GM19397 (cell line): ENCODE data around the gene LHX3.

Experiments used
- ATAC-seq: cut with Tn5 transposase; IDR thresholded peaks from one replicate; pipeline ENCODE4 v1.9.1; 2021; ENCODE audit warnings: mild to moderate bottlenecking, moderate library complexity; ENCODE audit not compliant: unreplicated experiment

LHX3 gene

DNA sequence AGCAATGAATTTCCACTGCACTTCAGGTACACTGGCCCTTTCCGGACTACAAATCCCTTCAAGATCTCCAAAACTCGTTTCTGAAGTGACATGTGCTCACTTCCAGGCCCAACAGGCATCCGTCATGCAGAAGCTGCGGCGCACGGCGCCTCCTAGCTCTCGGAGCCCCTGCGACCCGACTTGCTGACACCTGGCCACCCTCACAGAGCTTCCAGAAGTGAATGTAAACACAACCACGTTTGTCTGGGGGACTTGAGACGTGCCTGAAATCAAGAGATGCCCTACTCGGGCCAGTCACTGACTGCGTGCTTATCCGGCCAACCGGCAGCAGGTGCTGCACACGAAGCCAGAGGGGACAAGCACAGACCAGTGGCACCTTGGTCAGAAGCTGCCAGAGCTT, 4.9 kb upstream of the LHX3 start:
- ATAC-seq, result no peak

DNA sequence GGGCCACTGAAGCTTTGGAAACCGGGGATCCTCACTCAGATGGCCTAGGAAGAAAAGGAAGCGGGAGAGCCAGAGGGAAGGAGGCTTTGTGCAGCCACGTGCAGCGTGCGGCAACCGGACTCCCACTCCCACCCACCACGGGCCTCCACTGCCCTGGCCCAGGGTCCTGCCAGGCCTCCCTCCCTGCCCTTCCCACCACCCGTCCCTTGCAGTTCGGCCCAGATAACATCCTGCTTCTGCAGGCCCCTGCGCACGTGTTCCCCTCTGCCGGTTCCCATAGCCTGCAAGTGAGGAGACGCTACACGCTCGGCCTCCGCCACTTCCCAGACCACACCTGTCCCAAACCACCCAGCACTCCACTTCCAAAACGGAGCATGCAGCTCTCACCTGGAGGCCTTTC, 4.3 kb upstream of the LHX3 start:
- ATAC-seq, result no peak

DNA sequence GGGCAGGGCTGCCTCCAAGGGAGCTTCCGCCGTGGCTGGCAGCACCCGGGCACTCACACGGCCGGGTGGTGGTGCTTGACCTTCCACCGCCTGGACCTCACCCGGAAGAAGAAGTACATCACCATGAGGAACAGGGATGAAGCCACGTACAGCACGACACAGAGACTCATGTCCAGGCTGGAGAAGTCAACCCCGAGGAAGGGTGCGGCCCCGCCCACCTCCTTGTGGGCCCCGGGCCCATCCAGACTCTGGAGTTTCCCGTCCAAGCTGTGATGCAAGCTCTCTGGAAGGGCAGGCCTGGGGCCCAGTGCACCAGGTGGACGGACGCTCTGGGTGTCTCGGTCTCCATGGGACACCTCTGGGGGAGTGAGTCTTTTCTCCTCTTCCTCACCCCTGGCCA, 3.7 kb upstream of the LHX3 start:
- ATAC-seq, result no peak

DNA sequence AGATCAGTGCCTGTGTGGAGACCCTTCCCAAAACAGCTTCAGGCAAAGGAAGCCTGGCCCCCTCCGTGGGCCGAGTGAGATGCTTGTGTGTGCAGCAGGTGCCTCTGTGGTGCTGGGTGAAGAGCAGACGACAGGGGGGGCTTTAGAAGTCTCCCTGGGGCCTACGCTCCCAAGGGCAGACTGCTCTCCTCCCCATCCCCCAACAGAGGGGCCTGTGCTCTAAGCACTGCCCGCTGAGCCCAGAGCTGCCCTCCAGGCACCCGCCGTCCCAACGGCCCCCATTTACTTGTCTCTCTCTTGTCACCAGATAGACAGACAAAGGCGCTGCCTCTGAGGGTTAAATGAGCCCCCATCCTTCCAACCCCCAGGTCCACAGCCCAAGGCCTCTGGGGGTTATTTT, 2.7 kb upstream of the LHX3 start:
- no peak for ATAC-seq

DNA sequence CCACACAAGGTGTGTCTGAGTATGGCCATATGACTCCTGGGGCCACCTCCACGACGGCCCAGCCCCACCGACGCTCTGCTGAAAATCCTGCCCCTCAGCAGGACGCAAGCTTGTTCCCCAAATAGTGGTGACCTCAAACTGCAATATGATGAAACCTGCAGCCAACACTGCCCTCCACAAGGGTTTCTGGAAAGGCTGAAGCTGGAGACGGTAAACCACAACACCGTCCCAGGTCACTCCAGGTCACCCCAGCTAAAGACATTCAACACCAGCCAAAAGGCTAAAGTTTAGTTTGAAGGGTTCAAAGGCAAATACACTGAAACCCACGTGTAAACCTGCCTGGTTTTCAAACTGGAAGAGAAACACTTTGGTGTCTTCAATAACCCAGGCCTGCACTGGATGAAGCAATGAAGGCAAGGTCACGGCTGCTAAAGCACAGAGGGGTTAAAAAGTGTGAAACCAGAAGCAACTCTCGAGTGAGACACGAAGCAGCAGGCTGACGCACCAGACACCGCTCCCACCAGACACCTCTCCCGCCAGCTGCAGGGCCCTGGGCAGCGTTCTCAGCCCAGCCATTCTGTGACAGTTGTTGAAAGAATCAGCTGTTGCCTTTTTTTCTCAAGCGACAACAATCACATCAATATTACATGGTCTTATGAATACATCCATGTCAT, 1.8 kb upstream of the LHX3 start:
- no peak for ATAC-seq

DNA sequence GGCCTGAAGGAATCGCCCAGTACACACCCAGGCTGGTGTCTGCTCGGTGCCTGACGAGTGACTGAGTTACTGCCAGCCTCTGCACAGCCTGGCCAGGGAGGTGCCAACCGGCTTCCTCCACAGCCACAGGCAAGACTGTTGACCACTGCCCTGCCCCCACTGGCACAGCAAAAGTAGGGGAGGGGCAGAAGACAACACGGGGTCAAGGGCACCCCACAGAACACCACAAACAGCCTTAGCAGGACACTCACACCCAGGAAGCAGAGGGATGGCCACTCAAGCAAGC, 722 bp upstream of the LHX3 start:
- no peak for ATAC-seq

DNA sequence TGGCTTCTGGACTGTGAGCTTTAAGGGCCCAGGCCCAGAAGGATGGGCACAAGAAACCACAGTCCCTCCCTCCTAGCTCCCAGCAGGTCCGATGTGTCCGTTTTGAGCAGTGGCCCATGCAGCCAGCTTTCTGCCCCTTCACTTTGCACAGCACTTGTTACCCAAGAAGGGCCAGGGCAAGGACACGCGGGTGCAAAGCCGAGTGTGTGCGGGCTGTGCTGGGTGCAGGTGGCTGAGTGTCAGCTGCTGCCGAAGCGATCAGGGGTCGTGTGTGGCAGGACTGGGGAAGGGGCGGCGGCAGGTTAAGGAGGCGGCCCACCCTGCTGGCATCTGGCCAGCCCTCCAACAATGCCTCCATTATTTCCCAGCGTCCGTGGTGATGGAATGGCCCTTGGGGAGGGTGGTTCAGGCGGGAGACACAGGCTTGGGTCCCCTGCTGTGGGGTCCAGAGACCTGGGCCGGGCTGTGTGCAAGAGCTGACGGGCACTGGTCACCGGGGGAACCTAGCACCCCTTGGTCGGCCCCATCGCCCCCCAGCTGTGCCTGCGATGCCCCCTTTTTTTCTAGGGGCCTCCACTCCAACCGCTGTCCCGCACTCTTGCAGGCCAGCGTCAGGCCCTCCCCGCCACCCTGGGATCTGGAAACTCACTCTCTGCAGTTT, 653 bp downstream of the LHX3 start:
- no peak for ATAC-seq

DNA sequence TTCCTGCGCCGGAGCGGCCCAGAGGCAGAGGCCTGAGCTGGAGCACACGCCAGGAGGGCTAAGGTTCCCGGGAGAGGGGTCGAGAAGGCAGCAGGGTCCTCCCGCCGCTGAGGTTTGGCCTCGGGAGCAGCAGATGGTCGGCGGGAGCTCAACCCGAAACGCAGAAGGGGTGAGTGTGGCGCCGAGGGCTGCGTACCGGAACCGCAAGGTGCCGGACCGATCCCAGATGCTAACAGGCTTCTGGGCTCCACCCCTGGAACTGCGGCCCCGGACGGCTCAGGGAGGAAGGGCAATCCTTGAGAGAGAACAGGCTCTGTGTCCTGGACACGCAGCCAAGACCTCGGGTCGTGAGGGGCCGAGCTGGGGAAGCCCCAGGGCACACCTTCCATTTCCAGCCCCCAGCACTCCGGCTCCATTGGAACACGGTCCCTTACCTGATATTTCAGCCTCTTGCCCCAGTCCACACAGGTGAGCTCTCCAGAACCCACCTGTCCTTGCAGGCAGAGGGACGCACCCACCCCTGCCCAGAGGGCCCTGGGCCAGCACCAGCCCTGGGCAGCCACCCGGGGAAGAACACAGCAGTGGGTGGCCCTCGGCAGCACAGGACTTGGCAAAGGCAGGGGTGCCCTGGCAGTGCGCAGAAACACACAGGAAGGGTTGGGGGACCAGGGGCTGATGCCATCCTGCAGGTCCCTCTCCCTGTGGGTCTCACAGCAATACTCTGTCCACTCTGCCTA, 1.4 kb downstream of the LHX3 start:
- no peak for ATAC-seq

DNA sequence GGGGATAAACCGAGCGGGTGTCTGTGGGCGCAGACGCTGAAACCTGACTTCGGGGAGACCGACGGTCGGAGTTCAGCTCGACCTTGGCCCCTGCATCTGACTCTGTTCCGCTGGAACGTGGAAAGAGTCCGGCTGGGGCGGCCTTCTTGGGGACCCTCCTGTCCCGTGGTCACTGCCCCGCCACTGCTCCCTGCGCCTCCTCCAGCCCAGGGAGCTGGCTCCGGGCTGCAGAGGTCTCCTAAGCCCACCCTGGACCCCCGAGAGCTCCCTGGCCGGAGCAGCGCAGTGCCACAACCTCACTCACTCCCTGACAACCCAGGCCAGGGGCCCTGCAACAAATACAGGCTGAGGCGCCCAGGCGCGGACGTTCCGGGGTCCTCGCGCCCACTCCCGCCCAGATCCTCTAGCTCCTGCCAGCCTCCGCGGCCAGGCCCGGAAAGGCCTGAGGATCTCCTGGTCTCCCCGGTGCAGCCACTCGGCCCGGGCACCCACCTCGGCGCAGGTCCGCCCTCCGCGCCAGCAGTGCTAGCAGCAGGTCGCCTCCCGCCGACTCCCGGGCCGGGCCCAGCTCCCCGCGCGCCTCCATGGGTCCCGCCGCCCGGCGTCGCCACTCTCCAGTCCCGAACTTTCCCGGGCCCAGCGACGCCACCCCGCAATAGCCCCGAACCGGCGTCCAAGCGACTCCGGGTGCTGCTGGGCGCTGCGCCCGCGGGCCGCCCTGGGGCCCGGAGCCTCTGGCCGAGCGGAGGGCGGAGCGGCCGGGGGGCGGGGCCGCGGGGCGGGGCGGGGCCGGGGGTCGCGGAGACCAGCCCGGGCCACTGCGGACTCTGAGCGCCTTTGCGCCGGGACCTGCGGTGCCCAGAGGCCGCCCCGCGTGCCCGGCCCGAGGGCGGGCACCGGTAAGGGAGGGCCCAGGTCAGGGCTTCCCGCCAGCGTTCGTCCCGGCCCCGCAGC, 2.2 kb downstream of the LHX3 start:
- ATAC-seq, result no peak

DNA sequence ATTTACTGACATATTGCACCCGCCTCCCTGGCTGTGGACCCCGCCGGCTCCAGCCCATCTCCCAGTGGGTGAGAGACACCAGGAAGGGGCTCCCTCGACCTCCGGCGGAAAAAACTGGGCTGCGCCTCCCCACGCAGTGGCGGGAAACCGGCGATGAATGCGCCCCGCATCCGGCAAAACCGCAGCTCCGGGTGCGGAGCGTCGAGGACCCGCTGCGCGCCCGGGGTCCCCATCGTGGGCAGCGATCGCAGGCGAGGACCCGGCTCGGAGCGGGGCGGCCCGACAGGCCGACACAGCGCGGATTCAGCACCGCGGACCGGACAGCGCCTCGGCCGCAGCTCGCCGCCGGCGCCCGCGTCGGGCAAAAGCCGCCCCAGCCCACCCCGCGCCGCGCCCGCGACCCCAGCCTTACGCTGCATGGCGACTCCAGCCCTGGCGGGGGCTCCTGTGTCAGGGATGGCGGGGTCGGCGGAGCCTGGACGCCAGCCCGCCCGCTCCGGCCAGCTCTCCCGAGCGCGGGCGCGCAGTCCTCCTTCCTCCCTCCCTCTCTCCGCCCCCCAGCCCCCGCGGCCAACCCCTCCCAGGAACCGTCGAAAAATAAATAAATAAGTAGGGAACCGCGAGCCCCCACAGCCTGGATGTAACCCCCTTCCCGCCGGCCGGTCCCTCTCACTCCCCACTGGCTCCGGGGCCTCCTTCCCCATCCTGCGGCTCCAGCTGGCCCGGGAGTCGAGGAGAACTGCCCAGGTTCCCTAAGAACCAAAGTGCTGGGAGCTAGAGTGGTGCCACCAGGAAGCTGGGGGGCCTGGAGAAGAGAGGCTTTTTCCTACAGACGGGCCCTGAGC, 3.1 kb downstream of the LHX3 start:
- no peak for ATAC-seq

DNA sequence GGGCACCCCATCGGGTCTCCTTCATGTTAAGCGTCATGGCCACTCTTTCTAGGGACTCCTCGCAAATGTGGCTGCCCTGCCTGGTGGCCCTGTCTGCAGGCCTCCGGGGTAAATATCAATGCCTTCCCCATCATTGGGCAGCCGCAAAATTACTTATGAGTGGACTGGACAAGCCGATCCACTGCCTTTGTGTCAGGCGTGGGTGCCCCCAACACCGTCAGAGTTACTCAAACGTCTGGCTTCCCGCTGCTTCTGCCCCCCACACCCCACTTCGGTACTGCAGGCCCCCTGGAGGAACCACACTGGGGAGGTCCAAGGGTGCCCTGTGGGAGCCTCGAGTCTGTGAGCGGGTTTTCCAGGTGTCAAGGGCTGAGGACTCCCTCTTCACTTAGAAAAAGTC, 3.8 kb downstream of the LHX3 start:
- no peak for ATAC-seq

DNA sequence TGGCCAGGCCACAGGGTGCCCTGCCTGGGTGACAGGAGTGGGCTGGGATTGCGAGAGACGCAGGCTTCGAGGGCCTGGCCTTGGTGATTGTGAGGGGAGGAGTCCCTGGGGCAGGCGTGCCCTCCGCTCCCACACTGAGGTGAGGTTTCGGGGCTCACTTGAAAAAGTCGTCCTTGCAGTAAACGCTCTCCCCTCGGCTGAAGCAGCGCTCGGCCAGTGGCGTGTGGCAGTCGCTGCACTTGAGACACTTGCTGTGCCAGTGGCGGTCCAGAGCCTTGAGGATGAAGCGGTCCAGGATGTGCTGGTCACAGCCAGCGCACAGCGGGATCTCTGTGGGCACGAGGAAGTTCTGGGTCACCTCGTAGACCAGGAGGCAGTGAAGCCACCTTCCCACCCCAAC, 4.5 kb downstream of the LHX3 start:
- no peak for ATAC-seq

DNA sequence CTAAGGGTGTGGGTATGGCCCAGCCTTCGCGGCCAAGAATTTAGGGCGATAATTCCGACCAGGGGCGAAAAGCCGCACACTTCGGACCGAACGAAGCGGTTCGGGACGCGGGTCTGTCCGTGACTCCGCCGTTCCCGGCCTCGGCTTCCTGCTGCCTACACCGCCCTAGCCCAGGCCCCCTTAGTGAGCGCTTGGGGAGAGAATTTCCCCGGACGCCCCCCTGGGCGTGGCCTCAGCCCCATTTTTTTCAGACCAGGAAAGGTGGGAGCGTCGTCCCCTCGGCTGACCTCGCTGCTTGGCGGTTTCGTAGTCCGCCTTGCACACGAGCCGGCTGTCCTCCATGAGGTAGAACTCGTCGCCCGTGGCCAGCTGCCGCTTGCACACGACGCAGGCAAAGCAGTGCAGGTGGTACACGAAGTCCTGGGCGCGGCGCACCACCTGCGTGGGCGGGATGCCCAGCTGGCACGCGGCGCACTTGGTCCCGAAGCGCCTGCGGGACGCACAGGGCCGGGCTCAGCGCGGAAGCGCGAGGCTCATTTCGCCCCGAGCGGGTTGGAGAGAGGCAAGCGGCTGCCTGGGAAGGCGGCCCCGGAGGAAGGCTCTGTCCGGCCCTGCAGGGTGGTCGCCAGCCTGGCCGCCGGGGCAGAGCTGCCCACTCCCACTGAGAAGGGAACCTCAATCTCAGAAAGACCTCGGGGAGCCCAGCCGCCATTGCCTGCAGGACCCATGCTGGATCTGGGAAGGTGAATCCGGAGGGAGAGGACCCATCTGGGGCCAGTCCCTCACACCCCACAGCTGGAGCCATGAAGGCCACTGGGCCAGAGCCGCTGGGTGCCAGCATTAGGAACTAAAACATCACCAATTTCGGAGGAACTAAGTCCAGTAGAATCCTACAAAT, 5.3 kb downstream of the LHX3 start:
- ATAC-seq, result no peak

DNA sequence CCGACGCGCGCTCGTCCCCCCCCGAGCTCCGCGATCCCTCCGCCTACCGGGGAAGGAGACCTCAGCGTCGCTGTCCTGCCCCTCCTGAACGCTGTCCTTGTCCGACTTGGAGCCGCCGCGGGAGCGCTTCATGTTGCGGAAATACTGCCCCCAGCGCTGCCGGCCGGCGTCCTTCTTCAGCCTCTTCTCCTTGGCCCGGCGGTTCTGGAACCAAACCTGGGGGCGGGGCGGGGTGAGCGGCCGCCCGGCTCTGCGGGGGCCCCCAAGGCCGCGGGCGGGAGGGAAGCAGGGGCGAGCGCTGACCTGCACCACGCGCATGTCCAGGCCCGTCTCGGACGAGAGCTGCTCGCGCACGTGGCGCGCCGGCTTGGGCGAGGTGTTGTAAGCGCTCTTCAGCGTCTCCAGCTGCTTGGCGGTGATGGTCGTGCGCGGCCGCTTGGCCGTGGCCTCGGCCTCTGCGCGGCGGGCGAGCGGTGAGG, 6.3 kb downstream of the LHX3 start:
- ATAC-seq, result no peak

DNA sequence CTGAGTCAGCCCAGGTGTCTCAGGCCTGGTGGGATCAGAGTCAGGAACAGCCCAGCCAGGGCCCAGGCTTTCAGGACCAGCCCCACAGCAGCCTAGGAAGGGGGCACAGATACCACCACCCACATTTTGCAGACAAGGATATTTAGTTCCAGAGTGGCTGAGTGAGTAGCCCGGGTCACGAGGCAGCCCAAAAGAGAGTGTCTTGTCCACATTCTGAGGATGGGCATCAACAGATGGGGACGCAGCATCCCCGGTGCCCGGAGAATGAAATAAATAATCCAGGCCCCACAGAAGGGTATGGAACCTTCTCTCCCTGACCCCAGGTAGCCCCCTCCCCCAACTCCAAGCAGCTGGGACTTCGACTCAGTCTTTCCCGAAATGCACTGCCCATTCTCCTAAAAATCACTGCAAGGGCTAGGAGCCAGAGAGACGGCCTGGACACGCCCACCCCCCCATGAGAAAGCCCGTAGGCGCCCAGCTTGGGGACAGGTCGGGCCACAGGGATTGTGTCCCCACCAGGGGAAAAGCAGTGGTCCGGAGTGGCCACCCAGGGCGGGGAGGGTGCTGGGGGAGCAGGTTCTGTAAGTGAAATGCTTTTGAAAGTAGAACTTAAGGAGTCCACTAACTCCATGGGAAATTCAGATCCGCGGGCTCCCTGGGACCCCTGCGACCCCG, 6.9 kb downstream of the LHX3 start:
- no peak for ATAC-seq

DNA sequence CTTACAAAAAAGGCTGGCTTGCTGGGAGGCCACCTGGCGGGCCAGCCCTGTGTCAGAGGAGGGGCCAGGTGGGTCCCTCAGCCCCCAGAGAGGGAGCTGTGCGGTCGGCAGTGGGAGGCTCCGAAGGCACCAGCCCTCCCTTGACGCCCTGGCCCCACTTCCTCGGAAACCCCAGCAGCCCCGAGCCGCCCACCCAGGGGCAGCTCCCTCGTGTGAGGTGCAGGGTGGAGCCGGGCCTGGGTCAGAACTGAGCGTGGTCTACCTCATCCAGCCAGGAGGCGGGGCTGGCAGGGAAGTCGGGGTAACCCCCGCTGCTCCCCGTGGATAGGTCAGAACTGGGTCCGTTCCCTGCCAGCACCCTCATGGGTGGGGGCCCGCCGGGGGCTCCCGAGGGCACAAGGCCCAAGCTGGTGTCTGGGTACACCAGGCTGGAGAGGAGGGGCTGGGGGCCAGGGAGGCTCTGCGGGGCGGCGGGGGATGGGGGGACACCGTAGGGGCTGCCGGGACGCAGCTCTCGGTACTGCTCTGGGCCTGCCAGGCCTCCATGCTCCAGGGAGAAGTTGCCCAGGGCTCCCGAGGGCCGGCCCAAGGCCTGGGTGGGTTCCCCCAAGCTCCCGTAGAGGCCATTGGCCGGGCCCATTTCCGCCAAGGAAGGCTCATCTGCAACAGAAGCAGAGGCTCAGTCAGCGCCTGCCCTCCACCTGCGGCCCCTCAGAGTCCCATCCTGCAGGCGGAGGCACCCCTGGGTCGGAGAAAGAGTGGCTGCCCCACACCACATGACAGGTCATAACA, 7.6 kb downstream of the LHX3 start:
- no peak for ATAC-seq

DNA sequence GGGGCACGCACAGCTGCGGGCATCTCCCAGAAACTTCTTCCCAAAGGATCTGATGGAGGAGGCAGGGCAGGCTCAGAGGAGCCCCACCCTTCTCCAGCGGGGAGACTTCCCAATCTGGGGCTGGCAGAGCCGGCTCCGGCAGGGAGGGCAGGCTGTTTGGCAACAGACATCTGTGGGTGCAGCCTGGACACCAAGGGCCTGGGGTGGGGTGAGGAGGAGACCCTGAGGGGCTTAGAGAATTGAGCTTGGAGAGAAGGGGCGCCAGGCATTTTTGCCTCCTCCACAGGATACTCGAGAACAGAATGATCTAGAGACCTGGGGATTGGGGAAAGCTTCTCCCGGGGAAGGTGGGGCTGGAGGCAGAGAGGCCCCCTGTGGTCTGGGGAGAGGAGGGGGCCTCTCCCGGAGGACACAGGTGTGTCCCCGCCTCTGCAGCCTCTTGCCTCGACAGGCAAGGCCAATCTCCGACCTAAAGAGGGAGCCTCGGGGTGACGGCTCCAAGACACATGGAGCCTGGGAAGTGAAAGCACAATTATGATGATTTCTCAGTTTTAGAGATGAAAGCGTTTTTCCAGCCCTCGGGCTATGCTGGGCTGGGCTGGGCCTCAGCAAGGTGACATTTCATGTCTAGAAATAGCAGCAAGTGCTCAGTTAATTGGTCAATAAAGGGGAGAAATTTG, 8.4 kb downstream of the LHX3 start:
- ATAC-seq, result no peak
